HG03135 (cell line): ENCODE data around the gene NDUFV2.

Source experiments
- ATAC-seq: cut with Tn5 transposase; IDR thresholded peaks from one replicate; pipeline ENCODE4 v1.9.1; 2021; ENCODE audit warnings: mild to moderate bottlenecking, moderate library complexity; ENCODE audit not compliant: unreplicated experiment

NDUFV2 gene

GRCh38 chr18:9115984-9116383 is 13.5 kb downstream of the NDUFV2 start:
- ATAC-seq, result no peak

GRCh38 chr18:9117980-9118841 is 15.7 kb downstream of the NDUFV2 start:
- no peak for ATAC-seq

GRCh38 chr18:9120796-9121195 is 18.3 kb downstream of the NDUFV2 start:
- no peak for ATAC-seq

GRCh38 chr18:9123520-9123919 is 21.0 kb downstream of the NDUFV2 start:
- no peak for ATAC-seq

DNA sequence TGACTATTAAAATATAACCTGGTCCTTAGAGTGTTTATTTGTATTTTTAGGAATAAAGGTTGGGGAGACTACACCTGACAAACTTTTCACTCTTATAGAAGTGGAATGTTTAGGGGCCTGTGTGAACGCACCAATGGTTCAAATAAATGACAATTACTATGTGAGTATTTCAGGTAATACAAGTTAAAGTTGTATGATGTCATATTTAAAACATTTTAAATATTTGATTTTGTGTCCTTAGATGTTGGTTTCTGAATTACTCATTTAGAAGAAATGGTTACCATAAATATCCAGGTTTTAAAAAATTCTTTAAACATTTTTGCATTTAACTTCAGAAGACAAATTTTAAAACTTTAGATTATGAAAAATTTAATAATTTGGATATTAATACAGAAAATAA is 22.3 kb downstream of the NDUFV2 start:
- ATAC-seq, result no peak

DNA sequence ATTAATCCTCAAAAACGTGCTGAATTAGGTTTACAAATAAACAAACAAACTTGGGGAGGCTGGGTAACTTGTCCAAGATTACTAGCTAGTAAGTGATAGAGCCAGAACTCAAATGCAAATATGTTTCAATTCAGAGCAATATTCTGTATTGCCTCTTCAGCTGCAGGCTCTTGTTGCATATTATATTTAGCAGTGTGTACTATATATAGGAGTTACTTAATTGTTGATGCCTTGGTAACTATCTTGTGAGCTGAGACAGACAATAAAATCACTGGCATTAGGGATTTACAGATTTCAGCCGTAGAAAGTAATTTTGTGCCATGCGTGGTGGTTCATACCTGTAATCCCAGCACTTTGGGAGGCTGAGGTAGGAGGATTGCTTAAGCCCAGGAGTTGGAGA is 23.8 kb downstream of the NDUFV2 start:
- ATAC-seq, result no peak

- no peak for ATAC-seq
These were observed 27.7 kb downstream of the NDUFV2 start for GRCh38 chr18:9130195-9130594.

DNA sequence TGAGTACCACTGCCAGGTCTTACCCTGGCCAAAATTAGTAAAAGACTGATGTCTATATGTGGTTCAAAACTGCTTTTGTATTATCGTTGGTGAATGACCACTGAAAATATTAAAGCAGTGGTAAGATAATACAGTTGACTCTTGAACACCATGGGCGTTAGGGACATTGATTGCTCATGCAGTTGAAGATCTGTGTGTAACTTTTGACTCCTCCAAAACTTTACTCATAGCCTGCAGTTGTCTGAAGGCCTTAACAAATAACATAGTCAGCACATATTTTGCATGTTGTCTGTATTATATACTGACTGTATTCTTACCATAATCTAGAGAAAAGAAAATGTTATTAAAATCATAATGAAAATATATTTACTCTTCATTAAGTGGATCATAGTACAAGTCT is 28.3 kb downstream of the NDUFV2 start:
- ATAC-seq, result no peak

GRCh38 chr18:9132628-9133027 is 30.1 kb downstream of the NDUFV2 start:
- no peak for ATAC-seq

DNA sequence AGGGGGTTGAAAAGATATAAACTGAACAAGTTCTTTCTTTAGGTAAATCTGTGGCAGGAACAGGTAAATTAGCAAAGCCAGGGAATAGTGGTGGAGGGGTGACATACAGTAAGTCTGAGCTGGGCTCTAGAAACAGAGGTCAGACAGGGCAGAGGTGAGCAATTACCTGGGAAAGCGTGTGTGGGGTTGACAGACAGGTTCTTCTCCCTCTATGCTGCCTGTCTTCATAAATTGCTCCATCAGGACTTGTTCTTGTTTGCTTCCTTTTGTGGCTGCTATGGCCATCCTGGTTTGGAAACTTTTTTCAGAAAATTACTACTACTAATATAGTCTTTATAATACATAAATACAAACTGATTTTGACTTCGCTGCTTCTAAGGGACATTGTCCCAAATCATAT is 30.7 kb downstream of the NDUFV2 start:
- ATAC-seq, result no peak

DNA sequence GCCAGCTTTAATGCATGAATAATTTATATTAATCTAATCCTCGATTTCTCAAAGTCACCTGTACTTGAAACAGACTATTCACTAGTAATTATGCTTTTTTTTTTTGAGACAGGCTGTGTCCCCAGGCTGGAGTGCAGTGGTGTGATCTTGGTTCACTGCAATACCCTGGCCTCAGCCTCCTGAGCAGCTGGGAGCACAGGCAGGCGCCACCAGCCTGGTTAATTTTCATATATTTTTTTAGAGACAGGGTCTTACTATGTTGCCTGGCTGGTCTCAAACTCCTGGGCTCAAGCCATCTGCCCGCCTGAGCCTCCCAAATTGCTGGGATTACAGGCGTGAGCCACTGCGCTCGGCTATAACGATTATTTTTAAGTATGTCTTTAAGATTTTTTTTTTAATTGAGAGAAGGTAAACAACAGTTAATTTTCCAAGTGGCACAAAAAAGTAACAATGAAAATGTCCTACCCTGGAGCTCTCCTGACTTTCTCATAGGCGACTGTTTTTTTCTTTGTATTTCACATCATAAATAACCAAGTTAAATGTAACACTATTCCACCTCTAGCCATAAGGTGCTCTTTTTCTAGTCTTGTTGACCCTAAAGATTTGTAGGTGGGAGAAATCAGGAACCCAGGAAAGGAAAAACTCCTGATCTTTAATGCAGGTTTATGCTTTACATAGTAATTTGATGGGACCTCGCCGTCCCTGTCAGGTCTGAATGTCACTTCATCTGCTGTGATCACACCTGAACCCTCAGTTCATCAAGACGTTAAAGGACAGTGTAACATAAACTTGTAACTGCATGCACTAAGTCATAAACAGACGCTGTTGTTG is 32.8 kb downstream of the NDUFV2 start:
- no peak for ATAC-seq

DNA sequence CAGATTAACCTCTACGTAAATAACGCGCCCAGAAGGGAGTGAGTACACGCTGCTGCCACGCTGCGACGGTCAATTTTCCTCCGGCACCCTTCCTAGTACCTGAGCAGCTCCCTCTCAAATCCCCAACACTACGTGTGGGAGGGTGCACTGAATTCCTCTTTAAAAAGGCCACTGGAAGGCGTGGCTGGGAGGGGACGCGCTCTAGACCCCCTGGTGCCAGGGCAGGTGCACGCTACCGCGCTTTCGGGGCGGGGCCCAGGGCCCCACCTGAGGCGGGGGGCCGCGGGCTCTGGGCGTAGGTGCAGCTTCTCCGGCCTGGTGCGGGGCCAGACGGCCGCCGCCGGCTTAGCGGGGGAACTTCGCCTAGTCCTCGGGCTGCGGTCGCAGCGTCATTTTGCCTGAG is 33.4 kb downstream of the NDUFV2 start:
- peak; percentile 13 for ATAC-seq

DNA sequence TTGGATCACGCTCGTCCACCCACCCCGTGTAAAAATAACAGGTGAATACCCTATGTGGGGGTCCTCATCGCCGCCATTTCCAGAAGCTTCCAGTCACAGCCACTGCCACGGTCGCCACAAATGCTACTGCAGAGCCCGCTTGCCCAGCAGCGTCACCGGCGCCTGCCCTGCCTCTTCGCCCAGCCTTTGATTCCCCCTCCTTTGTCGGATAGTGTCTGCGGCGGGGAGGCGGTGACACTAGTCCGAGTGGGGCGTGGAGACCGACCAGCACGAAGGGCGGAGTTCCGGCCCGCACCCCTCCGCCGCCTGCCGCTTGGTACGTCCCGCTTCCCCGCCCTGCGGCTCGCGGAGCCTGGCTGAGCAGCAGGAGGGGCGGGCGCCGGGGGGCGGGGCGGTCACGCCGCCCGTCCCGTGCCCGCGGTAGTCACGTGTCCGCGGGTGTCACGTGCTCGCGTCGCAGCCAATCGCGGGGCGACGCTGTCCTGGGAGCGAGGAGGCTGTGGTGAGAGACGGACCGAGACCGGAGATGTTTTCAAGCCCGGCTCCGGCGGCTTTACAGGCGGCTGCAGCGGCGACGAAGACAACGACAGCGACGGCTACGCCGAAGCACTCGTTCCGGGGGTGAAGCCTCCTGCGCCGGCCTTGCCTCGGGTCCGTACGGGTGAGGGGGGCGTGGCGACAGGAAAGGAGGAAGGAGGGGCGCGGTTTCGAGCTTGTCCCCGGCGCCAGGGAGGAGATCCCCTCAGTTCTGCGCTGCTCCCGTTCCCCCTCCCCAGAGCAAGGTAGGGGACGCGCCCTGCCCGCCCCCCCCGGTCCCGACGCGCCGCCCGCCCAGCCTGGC is 34.0 kb downstream of the NDUFV2 start, which contains the start of gene ANKRD12:
Gene ANKRD12 (plus strand): TSS at position 467 of the 841 bp plus-strand sequence. CDS start 45,652 bp downstream, outside the sequence.
- ATAC-seq, result peak; percentile 67

DNA sequence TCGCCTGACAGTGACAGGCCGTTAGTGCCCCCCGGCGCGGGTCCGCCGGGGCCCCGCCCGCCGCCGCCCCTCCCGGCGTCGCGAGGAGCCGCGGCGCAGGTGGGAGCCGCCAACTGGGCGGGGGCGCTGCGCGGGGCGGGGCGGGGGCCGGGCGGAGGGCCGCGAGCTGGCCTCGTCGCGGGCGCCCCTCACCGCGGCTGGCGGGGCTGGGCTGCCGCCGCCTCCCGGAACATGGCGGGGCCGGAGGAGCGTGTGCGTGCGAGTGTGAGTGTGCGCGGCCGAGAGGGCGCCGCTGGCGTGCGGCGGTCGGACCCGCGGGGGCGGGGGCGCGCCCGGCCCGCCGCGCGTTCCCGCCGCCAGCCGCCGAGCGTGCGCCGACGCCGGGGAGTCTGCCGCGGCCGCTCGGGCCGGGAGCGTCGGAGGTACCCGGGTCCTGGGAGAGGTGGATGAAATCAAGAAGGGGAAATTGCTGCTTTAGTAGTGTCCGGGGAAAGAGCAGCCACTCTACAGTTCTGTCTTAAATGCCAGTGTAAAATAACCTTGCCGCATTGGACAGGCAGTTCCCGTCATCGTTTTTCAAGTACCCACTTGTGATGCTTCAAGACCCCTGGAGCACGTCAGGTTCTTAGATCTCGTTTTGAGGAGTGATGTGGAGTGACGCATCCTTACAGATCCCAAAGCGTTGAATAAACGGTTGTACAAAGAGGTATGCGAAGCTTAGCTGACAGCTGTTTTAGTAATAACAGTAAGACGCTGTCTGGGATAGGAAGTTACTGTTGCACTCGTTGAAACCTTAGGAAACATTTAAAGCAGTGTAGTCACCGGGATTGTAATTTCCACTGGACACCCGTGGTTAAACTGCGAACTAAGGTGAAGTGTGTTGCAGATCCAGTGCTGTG is 34.9 kb downstream of the NDUFV2 start:
- ATAC-seq, result peak; percentile 36

- ATAC-seq, result no peak
These were observed 37.0 kb downstream of the NDUFV2 start for GRCh38 chr18:9139400-9140039.

DNA sequence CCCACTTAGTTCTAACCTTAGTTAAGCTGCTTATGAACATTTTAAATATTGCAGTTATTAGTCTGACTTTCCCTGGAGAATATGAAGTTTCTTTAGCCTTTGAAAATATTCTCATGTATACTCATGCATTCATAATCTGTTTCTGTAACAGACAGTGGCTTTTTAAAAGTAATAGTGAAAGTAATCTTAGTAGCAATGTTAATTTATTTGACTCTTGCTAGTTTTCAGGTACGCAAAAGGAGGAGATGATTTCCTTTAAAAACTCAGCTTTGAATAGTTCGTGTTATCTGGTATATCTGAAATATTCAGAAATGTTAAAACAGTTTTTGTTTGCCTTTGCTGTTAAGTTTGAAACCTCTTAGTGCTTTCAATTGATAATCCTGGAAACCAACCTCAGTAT is 37.9 kb downstream of the NDUFV2 start:
- no peak for ATAC-seq

DNA sequence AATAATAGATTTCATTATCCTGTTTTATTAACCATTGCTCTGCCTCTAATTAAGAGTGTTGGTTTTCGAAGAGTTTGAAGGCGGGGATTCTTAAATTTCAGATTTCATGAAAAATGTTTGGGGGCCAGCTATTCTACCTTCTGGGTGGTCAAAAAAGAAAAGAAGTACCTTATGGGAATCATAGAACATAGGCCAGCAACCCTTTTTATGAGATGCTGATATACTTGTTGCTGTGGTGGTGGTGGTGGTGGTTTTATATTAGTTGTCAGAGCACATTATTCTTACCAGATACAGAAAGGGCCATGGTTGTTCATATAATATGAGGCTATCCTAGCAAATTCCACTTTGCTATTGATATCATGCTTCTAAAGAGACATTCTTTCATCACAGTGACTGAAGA is 38.5 kb downstream of the NDUFV2 start:
- ATAC-seq, result no peak

DNA sequence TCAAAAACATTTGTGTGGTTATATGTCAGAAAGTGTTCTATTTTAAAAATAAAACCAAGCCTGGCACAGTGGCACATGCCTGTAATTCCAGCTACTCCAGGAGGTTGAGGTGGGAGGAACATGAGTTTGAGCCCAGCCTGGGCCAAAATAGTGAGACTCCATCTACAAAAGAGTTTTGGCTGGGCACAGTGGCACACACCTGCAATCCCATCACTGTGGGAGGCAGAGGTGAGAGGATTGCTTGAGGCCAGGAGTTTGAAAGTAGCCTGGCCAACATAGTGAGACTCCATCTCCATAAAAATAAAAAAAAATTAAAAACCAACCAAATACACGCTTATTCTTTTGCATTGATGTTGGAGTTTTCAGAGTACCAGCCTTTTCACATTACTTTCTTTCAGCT is 43.7 kb downstream of the NDUFV2 start:
- ATAC-seq, result no peak

DNA sequence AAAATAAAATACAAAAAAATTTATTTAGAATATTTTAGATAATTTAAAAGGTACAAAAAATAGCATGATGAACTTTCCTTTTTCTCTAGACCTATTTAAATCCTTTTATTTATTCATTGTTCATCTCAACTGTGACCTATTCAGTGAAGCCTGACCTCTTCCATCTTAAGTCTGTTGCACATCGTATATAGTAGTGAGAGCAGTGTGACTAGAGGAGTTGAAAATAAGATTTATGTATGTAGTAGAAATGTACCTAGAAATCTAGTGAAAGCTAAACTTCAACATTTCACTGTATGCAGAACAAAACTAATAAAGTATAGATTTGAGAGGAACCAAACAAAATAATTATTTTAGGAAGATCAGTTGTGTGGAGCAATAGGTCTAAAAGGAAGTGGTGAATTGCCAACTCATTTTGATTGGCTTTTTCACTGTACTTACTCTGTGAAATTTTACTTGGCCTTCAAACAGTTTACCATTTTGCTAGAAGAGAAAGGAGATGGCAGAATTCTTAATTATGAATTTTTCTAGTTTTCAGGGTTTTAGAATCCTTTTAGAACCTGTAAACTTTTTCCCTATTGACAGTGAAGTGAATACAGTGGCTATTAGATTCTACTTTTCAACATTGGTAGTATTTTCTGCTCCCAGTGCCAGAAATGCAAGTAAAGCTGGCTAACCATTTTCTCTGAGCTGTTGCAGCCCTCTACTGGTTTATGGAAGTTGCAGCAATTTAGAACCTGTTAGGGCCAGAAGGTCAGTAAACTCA is 45.1 kb downstream of the NDUFV2 start:
- ATAC-seq, result no peak
